ENCODE measurements around the gene GYS1.

Gene GYS1

GRCh38 chr19:48933382-48933932 lies 59.7 kb downstream of the GYS1 start, which contains the start of gene DHDH (continued):
- TF ChIP-seq ZNF362 (tag by site-specific recombination; IDR thresholded peaks at IDR 0.05) (no peak), SP7 (tag by site-specific recombination; IDR thresholded peaks at IDR 0.05) (peak; percentile 47; the same call in 1 of the 2 replicates), HOXD13 (CRISPR knock-in tag; IDR thresholded peaks at IDR 0.05; ENCODE audit: borderline replicate concordance) (no peak), EGR2 (tag by site-specific recombination; IDR thresholded peaks at IDR 0.05; ENCODE audit: low read depth) (peak; percentile 82), ZEB2 (tag by site-specific recombination; IDR thresholded peaks at IDR 0.05) (peak; percentile 73), ZNF530 (tag by site-specific recombination; IDR thresholded peaks at IDR 0.05; ENCODE audit: low read depth) (no peak), ZNF660 (tag by site-specific recombination; IDR thresholded peaks at IDR 0.05) (no peak), ZNF621 (tag by site-specific recombination; IDR thresholded peaks at IDR 0.05) (no peak), ZNF202 (tag by site-specific recombination; IDR thresholded peaks at IDR 0.05; ENCODE audit: borderline replicate concordance) (no peak), ZNF664 (tag by site-specific recombination; IDR thresholded peaks at IDR 0.05) (no peak), ZNF513 (tag by site-specific recombination; IDR thresholded peaks at IDR 0.05) (no peak), ZNF776 (tag by site-specific recombination; IDR thresholded peaks at IDR 0.05; ENCODE audit: borderline replicate concordance) (no peak), ZNF514 (tag by site-specific recombination; IDR thresholded peaks at IDR 0.05) (no peak), HOXC10 (CRISPR knock-in tag; IDR thresholded peaks at IDR 0.05) (no peak), ZNF558 (tag by site-specific recombination; IDR thresholded peaks at IDR 0.05) (no peak), ZNF184 (tag by site-specific recombination; IDR thresholded peaks at IDR 0.05) (no peak), ZNF19 (tag by site-specific recombination; IDR thresholded peaks at IDR 0.05; ENCODE audit: low read depth) (no peak), ZNF10 (tag by site-specific recombination; IDR thresholded peaks at IDR 0.05) (no peak), ZNF16 (tag by site-specific recombination; IDR thresholded peaks at IDR 0.05; ENCODE audit: low read depth) (no peak), ZBTB1 (tag by site-specific recombination; IDR thresholded peaks at IDR 0.05) (no peak), KLF17 (tag by site-specific recombination; IDR thresholded peaks at IDR 0.05) (no peak), ZNF501 (tag by site-specific recombination; IDR thresholded peaks at IDR 0.05) (no peak), ZNF274 (IDR thresholded peaks at IDR 0.05; ENCODE audit: low read length) (no peak), ZNF274 (tag by site-specific recombination; IDR thresholded peaks at IDR 0.05; ENCODE audit: borderline replicate concordance) (no peak), ZNF175 (tag by site-specific recombination; IDR thresholded peaks at IDR 0.05) (no peak), ZNF23 (tag by site-specific recombination; IDR thresholded peaks at IDR 0.05; ENCODE audit: borderline replicate concordance) (no peak), ZNF777 (tag by site-specific recombination; IDR thresholded peaks at IDR 0.05; ENCODE audit: borderline replicate concordance) (no peak), MYNN (tag by site-specific recombination; IDR thresholded peaks at IDR 0.05; ENCODE audit: borderline replicate concordance) (no peak)
- TF ChIP-seq, protein P1, sequence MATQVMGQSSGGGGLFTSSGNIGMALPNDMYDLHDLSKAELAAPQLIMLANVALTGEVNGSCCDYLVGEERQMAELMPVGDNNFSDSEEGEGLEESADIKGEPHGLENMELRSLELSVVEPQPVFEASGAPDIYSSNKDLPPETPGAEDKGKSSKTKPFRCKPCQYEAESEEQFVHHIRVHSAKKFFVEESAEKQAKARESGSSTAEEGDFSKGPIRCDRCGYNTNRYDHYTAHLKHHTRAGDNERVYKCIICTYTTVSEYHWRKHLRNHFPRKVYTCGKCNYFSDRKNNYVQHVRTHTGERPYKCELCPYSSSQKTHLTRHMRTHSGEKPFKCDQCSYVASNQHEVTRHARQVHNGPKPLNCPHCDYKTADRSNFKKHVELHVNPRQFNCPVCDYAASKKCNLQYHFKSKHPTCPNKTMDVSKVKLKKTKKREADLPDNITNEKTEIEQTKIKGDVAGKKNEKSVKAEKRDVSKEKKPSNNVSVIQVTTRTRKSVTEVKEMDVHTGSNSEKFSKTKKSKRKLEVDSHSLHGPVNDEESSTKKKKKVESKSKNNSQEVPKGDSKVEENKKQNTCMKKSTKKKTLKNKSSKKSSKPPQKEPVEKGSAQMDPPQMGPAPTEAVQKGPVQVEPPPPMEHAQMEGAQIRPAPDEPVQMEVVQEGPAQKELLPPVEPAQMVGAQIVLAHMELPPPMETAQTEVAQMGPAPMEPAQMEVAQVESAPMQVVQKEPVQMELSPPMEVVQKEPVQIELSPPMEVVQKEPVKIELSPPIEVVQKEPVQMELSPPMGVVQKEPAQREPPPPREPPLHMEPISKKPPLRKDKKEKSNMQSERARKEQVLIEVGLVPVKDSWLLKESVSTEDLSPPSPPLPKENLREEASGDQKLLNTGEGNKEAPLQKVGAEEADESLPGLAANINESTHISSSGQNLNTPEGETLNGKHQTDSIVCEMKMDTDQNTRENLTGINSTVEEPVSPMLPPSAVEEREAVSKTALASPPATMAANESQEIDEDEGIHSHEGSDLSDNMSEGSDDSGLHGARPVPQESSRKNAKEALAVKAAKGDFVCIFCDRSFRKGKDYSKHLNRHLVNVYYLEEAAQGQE (tag by site-specific recombination; IDR thresholded peaks at IDR 0.05): no peak
- TF ChIP-seq, protein P2, sequence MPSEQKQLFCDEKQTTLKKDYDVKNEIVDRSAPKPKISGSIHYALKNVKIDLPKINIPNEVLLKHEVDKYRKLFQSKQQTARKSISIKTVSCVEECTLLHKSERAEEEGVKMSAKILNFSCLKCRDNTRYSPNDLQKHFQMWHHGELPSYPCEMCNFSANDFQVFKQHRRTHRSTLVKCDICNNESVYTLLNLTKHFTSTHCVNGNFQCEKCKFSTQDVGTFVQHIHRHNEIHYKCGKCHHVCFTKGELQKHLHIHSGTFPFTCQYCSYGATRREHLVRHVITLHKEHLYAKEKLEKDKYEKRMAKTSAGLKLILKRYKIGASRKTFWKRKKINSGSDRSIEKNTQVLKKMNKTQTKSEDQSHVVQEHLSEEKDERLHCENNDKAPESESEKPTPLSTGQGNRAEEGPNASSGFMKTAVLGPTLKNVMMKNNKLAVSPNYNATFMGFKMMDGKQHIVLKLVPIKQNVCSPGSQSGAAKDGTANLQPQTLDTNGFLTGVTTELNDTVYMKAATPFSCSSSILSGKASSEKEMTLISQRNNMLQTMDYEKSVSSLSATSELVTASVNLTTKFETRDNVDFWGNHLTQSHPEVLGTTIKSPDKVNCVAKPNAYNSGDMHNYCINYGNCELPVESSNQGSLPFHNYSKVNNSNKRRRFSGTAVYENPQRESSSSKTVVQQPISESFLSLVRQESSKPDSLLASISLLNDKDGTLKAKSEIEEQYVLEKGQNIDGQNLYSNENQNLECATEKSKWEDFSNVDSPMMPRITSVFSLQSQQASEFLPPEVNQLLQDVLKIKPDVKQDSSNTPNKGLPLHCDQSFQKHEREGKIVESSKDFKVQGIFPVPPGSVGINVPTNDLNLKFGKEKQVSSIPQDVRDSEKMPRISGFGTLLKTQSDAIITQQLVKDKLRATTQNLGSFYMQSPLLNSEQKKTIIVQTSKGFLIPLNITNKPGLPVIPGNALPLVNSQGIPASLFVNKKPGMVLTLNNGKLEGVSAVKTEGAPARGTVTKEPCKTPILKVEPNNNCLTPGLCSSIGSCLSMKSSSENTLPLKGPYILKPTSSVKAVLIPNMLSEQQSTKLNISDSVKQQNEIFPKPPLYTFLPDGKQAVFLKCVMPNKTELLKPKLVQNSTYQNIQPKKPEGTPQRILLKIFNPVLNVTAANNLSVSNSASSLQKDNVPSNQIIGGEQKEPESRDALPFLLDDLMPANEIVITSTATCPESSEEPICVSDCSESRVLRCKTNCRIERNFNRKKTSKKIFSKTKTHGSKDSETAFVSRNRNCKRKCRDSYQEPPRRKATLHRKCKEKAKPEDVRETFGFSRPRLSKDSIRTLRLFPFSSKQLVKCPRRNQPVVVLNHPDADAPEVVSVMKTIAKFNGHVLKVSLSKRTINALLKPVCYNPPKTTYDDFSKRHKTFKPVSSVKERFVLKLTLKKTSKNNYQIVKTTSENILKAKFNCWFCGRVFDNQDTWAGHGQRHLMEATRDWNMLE (tag by site-specific recombination; conservative IDR thresholded peaks at IDR 0.05; ENCODE audit: low read depth): no peak

Data from HEK293 (cell line).